ENCODE results near the gene KLF4.
"Not testable (repeated sequence)": the region's sequence is repeated elsewhere in the genome, so short reads cannot be mapped to it uniquely, and the experiment has no call there.

The KLF4 gene

GRCh38 chr9:107489687-107490605, at the start of gene KLF4:
TSS of gene KLF4 (minus strand) at chr9:107489769. CDS start at chr9:107489172, 597 bp downstream.
- peak; percentile 91 for DNase-seq

GRCh38 chr9:107536462-107536861, 46.9 kb upstream of the KLF4 start:
- no peak for DNase-seq

GRCh38 chr9:107534510-107535078, 45.0 kb upstream of the KLF4 start:
- no peak for DNase-seq

DNA sequence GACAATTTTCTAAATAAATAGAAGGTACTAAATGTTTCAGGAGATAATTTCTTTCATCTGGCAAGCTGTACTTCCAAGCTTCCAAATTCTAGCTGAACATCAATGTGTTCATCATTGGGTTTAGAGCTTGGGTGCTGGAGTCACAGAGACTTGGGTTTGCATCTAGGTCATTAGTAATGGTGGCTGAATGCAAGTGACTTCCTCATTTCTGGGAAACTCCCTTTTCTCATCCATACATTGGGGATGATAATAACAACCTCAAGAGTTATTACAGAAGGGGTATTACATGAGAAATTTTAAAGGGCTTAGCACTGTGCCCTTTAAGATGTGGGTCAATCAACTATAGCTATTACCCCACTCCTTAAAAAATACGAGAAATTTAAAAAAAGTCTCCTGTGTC, 41.1 kb upstream of the KLF4 start:
- no peak for DNase-seq

DNA sequence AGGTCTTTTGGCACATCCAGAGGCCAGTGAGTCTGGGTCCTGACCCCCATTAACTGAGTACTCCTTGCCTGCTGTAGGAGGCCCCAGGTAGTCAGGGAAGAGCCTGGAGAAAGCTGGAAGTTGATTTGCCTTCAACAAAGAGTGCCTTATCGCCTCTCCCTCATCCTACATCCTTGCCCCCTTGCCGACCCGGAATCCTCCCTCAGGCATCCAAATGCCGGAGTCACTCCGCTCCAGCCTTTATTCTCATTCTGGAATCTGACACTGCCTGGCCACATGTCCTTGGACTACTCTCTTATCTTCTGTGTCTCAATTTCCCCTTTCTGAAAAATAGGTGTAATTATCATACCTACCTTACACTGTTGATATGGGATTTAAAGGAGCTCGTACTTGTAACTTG, 39.1 kb upstream of the KLF4 start:
- no peak for DNase-seq

- no peak for DNase-seq
These were observed 34.0 kb upstream of the KLF4 start for GRCh38 chr9:107523539-107523938.

DNA sequence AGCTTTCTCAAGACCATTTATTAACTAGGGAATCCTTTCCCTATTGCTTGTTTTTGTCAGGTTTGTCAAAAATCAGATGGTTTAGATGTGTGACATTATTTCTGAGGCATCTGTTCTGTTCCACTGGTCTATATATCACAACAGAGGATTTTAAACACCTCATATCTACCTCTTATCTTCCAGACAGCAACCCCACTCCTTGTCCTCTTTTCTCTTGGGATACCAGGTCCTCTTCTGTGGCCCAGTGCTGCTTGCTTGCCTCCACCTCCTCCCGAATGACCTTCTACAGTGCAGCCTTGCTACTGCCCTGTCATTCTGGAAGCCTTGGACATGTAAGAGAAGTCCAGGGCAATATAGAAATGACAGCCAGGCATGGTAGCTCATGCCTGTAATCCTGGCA, 30.6 kb upstream of the KLF4 start:
- no peak for DNase-seq

DNA sequence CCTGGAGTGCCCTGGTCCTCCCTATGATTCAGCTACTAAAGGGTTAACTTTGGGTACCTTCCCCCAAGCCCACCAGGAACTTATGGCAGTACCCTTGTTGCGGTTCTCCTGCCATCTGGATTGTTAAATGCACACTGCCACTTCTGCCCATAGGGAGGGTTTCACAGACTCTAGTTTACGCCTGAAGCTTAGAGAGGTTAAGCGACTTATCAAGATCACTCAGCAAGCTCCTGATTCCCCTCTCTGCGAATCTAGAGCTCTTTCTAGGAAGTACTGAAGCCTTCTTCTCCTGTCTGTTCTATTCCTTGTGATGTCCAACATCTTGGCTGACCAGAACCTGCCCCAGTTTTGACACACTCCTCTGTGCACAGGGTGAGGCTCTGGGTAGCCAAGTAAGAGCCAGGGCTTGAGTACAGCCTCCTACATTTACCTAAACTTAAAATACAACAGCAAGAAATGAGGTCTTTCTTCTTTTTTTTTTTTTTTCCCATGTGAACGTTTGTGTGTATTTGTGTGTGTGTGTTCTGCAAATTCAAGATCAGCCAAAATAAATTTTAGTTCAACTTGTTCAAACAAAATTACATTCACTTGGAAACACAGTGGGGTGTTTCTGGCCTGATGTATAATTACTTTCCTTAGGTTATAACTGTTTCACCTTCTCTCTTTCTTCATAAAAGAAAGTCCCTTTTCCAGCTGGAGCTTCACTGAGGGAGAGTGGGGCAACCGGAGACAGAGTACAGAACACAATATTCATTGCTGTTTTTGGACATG, 28.7 kb upstream of the KLF4 start:
- DNase-seq = no peak

DNA sequence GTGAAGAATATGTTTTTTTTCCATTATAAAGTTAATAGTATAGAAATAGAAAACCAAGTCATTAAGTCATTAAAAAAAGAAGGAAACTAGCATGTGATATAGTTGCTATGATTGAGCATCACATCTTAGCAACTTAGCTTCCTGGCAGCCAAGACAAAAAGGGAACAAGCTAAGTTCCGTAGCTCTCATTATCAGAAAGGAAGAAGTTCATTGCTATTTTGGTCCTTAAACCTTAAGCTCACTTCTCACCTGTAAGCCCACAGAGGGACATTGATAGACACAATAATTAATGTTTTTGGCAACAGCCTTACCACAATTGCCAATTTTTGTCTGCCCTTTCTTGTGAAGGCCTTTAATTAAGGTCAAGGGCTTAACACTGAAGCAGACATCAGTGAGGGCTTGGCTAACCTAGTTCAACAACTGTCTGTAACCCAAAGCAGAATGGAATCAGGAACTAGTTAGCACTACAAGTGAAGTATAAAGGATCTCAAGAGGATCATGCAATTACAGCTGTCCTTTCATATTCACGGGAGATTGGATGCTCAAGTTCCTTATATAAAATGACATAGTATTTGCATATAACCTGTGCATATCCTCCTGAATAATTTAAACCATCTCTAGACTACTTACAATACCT, 24.0 kb upstream of the KLF4 start:
- no peak for DNase-seq

DNA sequence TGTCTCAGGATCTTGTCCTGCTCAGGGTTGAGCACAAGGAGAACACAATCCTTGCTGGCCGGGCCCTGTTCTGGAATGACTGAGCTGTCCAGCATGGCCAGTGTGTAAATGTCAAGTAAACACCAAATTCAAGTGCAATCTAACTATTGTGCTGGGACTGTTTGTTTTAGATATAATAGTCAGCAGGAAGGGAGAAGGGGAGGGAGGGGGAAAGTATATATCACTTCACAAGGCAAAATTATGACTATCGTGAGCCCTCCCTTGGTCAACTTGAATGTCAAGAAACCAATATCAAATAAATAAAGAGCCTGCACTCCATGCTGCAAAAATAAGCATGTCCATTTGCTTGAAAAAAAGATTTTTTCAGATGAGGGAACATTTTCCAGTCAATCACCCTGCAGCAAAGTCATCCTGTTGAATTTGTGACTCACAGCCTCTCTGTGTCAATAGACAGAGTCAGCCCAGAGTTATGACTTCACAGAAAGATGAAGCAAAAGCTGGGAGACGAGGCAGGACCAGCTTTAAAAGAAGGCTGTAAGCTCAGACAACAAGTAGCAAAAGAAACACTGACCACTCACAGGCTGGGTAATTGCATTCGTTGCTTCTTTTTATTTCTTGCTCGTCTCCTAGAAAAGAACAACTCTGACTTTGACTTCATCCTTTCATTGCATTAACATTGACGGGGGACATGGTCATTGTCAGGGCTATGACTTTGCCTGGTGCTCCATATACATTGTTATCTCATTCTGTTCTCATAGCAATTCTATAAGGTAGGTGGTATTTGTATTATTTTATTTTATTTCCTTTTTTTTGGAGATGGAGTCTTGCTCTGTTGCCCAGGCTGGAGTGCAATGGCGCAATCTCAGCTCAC, 15.3 kb upstream of the KLF4 start:
- DNase-seq = no peak

- no peak for DNase-seq
These were observed 12.9 kb upstream of the KLF4 start for GRCh38 chr9:107502464-107502863.

GRCh38 chr9:107500421-107501200, 11.0 kb upstream of the KLF4 start:
- not testable (repeated sequence) for DNase-seq

GRCh38 chr9:107496976-107497375, 7.4 kb upstream of the KLF4 start:
- DNase-seq = no peak

GRCh38 chr9:107492381-107492970, 2.9 kb upstream of the KLF4 start:
- DNase-seq = no peak

DNA sequence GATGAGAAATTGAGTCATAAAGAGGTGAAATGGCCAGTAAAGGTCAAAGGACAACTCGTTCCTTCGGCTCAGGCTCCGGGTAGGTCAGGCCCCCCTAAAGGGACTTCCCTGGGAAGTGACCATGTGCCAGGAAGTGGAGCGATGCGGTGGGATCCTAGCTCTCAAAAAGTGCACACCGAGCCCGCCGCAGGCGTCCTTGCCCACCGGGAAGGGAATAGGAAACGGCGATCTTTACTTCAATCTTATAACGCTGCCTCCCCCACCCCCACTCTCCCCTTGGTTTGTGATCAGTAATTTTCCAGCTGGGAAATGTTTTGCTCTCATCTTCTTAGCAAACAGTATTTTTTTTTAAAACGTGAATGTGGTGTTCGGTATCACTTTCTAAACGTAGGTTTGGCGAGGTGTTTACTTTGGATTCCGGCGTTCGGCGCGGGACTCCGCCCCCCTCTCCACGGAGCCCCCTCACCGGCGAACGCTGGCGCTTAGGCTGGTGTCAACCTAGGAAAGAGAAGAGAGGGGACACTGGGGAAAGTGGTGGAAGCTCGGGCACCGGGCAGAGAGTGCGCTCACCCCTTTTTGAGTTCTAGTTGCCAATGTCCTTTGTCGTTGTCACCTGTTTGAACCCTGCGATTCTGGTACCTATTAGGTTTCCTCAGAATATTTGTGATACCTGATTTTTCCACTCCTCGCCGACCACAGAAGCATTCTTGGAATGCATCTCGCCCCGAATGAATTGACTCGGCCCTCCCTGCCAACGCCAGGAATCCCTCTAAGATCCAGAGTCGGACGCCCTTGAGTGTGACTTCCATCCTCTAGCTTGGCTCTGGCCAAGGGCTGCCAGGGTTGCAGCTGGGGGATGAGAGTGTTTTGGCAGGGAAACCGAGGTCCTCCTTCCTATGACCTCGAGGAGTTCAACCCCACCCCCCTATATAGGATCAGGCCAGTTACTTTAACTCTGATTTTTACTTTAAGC, 1.8 kb upstream of the KLF4 start:
- no peak for DNase-seq

GRCh38 chr9:107490606-107490970, 1.0 kb upstream of the KLF4 start:
- DNase-seq = not testable (repeated sequence)

DNA sequence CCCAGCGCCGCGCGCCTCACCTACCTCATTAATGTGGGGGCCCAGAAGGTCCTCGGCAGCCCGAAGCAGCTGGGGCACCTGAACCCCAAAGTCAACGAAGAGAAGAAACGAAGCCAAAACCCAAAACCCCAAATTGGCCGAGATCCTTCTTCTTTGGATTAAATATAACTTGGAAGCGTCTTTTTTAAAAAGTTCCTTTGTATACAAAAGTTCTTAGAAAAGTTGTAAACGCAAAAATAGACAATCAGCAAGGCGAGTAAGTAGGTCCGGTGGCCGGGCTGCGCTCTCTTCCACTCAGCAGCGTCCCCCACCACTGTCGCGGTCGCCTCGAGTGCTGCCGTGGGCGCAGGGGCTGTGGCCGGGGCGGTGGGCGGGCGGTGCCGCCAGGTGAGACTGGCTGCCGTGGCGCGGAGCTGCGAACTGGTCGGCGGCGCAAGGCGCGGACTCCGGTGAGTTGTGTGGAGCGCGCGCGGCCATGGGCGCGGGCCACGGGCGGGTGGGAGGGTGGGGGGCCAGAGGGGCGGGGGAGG, 360 bp downstream of the KLF4 start:
- peak; percentile 72 for DNase-seq

DNA sequence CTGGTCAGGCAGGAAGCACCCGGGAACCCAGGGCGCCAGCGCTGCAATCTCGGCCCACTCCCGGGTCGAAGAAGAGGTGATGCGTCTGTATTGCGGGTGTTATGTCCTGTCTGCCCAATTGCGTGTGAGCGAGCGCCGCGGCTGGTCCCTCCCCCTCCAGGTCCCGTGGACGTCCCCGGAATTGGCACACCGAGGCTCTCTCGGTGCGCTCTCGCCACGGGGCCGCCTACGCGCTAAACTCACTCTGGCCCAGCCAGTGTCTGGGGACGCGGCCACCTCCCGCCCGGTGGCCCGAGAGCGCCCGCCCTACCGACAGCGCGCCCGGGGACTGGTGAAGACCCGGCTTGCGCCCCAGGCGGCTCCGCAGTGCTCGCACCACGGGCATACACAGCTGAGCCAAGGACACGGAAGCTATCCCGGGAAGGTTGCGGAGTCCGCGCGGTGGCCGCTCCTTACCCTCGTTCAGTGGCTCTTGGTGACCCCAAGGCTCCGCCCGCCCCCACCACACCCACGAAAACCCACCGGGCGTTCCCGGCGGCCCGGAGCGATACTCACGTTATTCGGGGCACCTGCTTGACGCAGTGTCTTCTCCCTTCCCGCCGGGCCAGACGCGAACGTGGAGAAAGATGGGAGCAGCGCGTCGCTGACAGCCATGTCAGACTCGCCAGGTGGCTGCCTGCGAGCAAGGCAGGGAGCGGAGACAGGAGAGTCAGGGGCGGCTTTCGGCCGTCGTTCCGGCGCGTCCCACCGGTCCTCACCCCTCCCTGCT, 1.0 kb downstream of the KLF4 start:
- DNase-seq = peak; percentile 19

Data from NCI-H1105 (cell line).